SK-N-SH treated with all-trans-retinoic acid at 6 μM for 48 hours (cell line): ENCODE measurements around the gene ARAP1.

Experiments
- CSDC2 ChIP-seq: fragments of 250-450 bp; sonication (Bioruptor Pico); IDR thresholded peaks from 2 replicates; pipeline ENCODE4 v1.5.0; 2020; ENCODE audit warnings: mild to moderate bottlenecking, moderate library complexity
- GLIS3 ChIP-seq: fragments of 250-450 bp; sonication (Bioruptor Pico); IDR thresholded peaks from 2 replicates; pipeline ENCODE4 v1.5.0; 2020; ENCODE audit warnings: mild to moderate bottlenecking, moderate library complexity
- RARB ChIP-seq: fragments of 250-450 bp; sonication (Bioruptor Pico); IDR thresholded peaks from 2 replicates; pipeline ENCODE4 v1.8.0; 2021; ENCODE audit warnings: mild to moderate bottlenecking, moderate library complexity
- TOX ChIP-seq: fragments of 250-450 bp; sonication (Bioruptor Pico); IDR thresholded peaks from 2 replicates; pipeline ENCODE4 v1.8.0; 2021; ENCODE audit warnings: mild to moderate bottlenecking, moderate library complexity, borderline replicate concordance
- ZFP30 ChIP-seq: fragments of 450-650 bp; formaldehyde crosslinking; IDR thresholded peaks from 2 replicates; pipeline ENCODE4 v1.5.0; 2022; ENCODE audit warnings: mild to moderate bottlenecking, moderate library complexity
- TF ChIP-seq, protein P1 (sequence below): fragments of 250-450 bp; sonication (Bioruptor Pico); IDR thresholded peaks from 2 replicates; pipeline ENCODE4 v1.8.0; 2020; ENCODE audit warnings: mild to moderate bottlenecking, moderate library complexity, borderline replicate concordance

DNA sequence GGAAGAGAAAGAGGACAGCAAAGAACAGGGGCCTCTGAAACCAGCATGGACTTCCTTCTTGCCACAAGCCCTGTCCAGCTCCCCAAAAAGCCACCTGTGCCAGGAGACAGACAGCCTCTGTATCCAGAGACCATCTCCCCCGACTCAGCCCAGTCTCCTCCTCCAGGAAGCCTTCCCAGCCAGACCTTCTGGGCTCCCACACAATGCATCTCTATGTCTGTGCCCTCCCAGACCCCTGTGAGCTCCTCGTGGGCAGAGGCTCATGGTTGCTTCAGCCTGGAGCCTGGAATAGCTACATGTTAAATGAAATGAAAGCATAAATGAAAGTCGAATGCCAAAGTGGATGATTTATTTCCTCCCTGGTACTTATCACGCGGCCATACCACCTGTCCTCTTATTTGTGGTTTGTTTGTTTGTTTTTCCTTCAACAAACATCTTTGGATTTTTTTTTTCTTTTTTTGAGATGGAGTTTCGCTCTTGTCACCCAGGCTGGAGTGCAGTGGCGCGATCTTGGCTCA, 7.3 kb upstream of the ARAP1 start:
- no peak for TF ChIP-seq TOX (CRISPR knock-in tag)
- no peak for TF ChIP-seq ZFP30 (CRISPR knock-in tag)
- no peak for TF ChIP-seq CSDC2 (CRISPR knock-in tag)
- TF ChIP-seq GLIS3 (CRISPR knock-in tag), result no peak
- TF ChIP-seq RARB, result no peak
- TF ChIP-seq, protein P1, sequence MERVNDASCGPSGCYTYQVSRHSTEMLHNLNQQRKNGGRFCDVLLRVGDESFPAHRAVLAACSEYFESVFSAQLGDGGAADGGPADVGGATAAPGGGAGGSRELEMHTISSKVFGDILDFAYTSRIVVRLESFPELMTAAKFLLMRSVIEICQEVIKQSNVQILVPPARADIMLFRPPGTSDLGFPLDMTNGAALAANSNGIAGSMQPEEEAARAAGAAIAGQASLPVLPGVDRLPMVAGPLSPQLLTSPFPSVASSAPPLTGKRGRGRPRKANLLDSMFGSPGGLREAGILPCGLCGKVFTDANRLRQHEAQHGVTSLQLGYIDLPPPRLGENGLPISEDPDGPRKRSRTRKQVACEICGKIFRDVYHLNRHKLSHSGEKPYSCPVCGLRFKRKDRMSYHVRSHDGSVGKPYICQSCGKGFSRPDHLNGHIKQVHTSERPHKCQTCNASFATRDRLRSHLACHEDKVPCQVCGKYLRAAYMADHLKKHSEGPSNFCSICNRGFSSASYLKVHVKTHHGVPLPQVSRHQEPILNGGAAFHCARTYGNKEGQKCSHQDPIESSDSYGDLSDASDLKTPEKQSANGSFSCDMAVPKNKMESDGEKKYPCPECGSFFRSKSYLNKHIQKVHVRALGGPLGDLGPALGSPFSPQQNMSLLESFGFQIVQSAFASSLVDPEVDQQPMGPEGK (CRISPR knock-in tag), result no peak
